Measurements from ENCODE around the gene C19orf12.

Gene C19orf12

DNA sequence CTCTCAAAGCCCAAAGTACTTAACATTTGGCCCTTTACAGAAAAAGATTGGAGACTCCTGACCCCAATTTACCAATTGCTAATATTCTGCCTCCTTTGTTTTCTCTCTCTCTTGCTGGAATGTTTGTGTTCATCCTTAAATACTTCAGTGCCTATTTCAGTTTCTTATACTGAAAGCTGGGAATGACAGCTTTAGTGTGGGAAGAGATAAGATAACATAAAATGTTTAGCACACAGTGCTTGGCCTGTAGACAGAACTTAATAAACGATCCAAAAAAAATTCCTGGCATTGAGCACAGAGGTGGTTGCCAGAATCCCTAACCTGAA, 52.8 kb downstream of the C19orf12 start:
- FAIRE-seq, result no peak

GRCh38 chr19:29660835-29661234, 54.2 kb downstream of the C19orf12 start:
- no peak for FAIRE-seq

DNA sequence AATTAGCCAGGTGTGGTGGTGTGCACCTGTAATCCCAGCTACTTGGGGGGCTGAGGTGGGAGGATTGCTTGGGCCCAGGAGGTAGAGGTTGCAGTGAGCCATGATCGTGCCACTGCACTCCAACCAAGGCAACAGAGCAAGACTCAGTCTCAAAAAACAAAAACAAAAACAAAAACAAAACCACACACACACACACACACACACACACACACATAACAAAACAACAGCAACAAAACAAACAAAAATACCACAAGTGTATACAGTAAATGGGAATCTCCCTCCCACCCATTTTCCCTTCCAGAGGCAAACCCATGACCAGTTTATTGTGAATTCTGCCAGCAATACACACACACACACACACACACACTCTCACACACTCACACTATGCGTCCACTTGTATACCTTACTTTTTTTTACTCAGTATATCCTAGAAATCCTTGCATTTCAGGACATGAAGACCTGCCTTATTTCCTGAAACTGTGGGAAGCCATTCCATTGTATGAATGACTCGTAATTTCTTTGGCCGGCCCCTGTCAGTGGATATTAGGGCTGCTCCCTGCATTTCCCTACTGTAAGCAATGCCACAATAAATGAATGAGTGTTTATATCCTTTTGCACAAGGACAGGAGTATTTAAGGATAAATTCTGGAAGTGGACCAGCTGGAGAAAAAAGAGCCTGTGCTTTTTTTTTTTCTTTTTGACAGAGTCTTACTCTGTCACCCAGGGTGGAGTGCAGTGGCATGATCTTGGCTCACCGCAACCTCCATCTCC, 56.7 kb downstream of the C19orf12 start:
- FAIRE-seq, result no peak

DNA sequence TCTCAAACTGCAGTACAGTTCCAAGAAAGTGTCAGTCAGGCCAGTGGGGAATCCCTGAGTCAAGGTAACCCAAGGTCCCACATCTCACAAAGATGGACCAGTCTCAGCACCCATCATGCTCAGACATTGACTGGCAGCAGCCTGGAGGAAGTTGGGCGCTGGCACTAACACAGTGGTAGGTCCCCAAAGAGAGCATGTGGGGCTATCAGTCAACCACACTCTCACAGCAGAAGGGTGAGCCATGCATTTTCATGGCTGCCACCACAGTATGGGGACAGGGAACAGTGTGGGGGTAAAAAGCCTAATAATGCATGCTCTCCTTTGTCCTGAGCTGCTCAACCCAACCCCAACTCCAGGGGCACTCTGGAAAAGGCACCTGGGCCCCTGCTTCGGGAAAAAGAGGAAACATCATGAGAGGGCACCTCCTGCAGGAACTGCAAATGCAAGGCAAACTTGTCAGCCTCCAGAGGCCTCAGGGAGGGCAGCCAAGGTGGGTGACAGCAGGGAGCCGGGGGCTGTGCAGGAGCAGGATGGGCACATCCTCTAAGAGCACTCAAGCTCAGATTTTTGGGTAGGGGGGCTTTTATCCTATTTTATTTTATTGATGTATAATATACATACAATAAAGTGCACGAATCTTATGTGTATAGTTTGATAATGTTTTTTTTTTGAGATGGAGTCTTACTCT, 59.3 kb downstream of the C19orf12 start:
- FAIRE-seq, result no peak

GRCh38 chr19:29653398-29653797, 61.7 kb downstream of the C19orf12 start:
- FAIRE-seq, result no peak

GRCh38 chr19:29651622-29652394, 63.3 kb downstream of the C19orf12 start:
- no peak for FAIRE-seq

GRCh38 chr19:29650772-29651387, 64.2 kb downstream of the C19orf12 start:
- FAIRE-seq, result no peak

Measured in islet of Langerhans (tissue), 1 donor.